ENCODE results near the gene TAS2R46. TPM values are rescaled to one million over a fixed set of nuclear protein-coding genes. Genes with fewer than 3 reads are reported as not detected.
"Not testable (repeated sequence)": the region's sequence is repeated elsewhere in the genome, so short reads cannot be mapped to it uniquely, and the experiment has no call there.

TAS2R46 gene
- total RNA-seq = under 1 TPM in 1 of 2 donors, not detected in 1; 0.67 TPM

- not testable (repeated sequence) for H3K9me3 ChIP-seq; H3K36me3 ChIP-seq; DNase-seq (ENCODE audit: low spot score); H3K27ac ChIP-seq; H3K4me3 ChIP-seq; H3K27me3 ChIP-seq; H3K4me1 ChIP-seq
Measured at GRCh38 chr12:11062194-11062593, at the start of gene TAS2R46. Gene TAS2R46, minus strand, starts transcription at chr12:11062294. Its CDS starts 0 bp downstream, at chr12:11062294.

- not testable (repeated sequence) for DNase-seq (ENCODE audit: low spot score); H3K9me3 ChIP-seq
Measured at GRCh38 chr12:11111213-11111612, 49.1 kb upstream of the TAS2R46 start.

GRCh38 chr12:11108862-11109261, 46.8 kb upstream of the TAS2R46 start:
- H3K4me3 ChIP-seq = no peak overlapping the region

More at GRCh38 chr12:11111213-11111612, 49.1 kb upstream of the TAS2R46 start:
- not testable (repeated sequence) for H3K27me3 ChIP-seq, H3K27ac ChIP-seq, H3K4me1 ChIP-seq, H3K36me3 ChIP-seq, H3K4me3 ChIP-seq

GRCh38 chr12:11107719-11108118, 45.6 kb upstream of the TAS2R46 start:
- Histone ChIP-seq H3K27me3 (no peaks in the 10 kb centered on the region), H3K9me3 (peaks cover 0 to 8% of the 10 kb centered on the region in 2 donors), H3K27ac (no peak overlapping the region), H3K36me3 (no peaks in the 10 kb centered on the region), H3K4me1 (no peaks in the 10 kb centered on the region), H3K4me3 (no peak overlapping the region)
- no peak for DNase-seq (ENCODE audit: low spot score)
- TF ChIP-seq CTCF (IDR thresholded peaks at IDR 0.05) = no peak

More at GRCh38 chr12:11108862-11109261, 46.8 kb upstream of the TAS2R46 start:
- Histone ChIP-seq H3K36me3 (no peaks in the 10 kb centered on the region), H3K4me1 (no peaks in the 10 kb centered on the region), H3K27me3 (no peaks in the 10 kb centered on the region), H3K27ac (no peak overlapping the region), H3K9me3 (peaks cover 0 to 8% of the 10 kb centered on the region in 2 donors)
- no peak for TF ChIP-seq CTCF (IDR thresholded peaks at IDR 0.05)
- DNase-seq (ENCODE audit: low spot score) = no peak

GRCh38 chr12:11106288-11106687, 44.2 kb upstream of the TAS2R46 start:
- H3K9me3 ChIP-seq = peaks cover 0 to 1% of the 10 kb centered on the region in 2 donors
- peaks cover 1% of the 10 kb centered on the region for H3K36me3 ChIP-seq
- no peaks in the 10 kb centered on the region for H3K4me1 ChIP-seq
- H3K27ac ChIP-seq = no peak overlapping the region
- H3K27me3 ChIP-seq = no peaks in the 10 kb centered on the region
- no peak overlapping the region for H3K4me3 ChIP-seq
- DNase-seq (ENCODE audit: low spot score) = no peak
- TF ChIP-seq CTCF (IDR thresholded peaks at IDR 0.05) = no peak

GRCh38 chr12:11105546-11105945, 43.5 kb upstream of the TAS2R46 start:
- Histone ChIP-seq H3K27ac (no peak overlapping the region), H3K4me3 (no peak overlapping the region), H3K36me3 (peaks cover 5% of the 10 kb centered on the region), H3K9me3 (no peaks in the 10 kb centered on the region), H3K27me3 (no peaks in the 10 kb centered on the region), H3K4me1 (no peaks in the 10 kb centered on the region)
- DNase-seq (ENCODE audit: low spot score) = no peak
- no peak for TF ChIP-seq CTCF (IDR thresholded peaks at IDR 0.05)

- not testable (repeated sequence) for H3K27ac ChIP-seq; H3K36me3 ChIP-seq; H3K4me1 ChIP-seq; H3K27me3 ChIP-seq; H3K4me3 ChIP-seq; H3K9me3 ChIP-seq; DNase-seq (ENCODE audit: low spot score)
Measured at GRCh38 chr12:11094910-11095309, 32.8 kb upstream of the TAS2R46 start.

Data from right atrium auricular region (tissue), 2 donors.